ENCODE data around the gene EPB41L4A. TPM values are rescaled to one million over a fixed set of nuclear protein-coding genes. Genes with fewer than 3 reads are reported as not detected.

The EPB41L4A gene
- total and polyA plus RNA-seq, 11 donors, result 6.4 to 34.5 (median 16.2) TPM

DNA sequence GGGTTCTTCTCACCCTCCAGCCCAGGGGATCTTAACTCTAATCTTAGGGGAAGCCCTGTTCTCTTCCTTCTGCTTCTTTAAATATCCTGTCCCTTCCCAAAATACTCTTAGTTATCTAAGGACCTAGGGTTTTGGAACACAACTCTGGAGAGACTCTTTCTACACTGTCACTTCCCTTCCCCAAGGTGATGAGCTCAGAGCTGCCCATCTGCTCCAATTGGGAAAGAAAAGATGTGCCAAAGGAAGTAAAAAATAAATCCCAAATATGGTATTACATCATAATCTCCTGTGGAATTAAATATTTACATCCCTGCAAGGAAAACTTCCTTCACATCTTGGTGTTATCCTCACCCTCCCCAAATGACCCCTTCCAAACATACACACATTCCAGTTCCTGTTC is 291.2 kb downstream of the EPB41L4A start:
- TF ChIP-seq POLR2A (IDR thresholded peaks at IDR 0.05), result no peak
- TF ChIP-seq, protein P1, sequence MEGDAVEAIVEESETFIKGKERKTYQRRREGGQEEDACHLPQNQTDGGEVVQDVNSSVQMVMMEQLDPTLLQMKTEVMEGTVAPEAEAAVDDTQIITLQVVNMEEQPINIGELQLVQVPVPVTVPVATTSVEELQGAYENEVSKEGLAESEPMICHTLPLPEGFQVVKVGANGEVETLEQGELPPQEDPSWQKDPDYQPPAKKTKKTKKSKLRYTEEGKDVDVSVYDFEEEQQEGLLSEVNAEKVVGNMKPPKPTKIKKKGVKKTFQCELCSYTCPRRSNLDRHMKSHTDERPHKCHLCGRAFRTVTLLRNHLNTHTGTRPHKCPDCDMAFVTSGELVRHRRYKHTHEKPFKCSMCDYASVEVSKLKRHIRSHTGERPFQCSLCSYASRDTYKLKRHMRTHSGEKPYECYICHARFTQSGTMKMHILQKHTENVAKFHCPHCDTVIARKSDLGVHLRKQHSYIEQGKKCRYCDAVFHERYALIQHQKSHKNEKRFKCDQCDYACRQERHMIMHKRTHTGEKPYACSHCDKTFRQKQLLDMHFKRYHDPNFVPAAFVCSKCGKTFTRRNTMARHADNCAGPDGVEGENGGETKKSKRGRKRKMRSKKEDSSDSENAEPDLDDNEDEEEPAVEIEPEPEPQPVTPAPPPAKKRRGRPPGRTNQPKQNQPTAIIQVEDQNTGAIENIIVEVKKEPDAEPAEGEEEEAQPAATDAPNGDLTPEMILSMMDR (IDR thresholded peaks at IDR 0.05), result no peak
- no peaks in the 10 kb centered on the region for H3K36me3 ChIP-seq

DNA sequence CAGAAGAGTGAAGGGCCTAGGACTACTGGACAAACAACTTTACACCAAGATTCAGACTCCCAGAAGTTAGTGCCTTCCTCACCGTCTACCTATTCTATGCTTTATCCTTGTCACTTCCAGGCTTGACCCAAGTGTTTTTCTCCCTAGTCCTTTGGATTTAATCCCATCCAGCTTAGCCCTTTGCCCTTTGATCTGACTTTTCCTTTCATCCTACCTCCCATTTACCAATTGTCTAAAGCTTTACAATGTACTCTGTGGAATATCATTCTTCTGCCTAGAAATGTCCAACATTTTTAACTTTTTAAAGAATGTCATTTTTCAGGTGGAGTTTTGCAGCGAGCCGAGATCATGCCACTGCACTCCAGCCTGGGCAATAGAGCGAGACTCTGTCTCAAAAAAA is 292.1 kb downstream of the EPB41L4A start:
- H3K36me3 ChIP-seq, result no peaks in the 10 kb centered on the region
- no peak overlapping the region for H3K27ac ChIP-seq
- no peaks in the 10 kb centered on the region for H3K4me1 ChIP-seq
- intact Hi-C loops (cut with DNase I), result loop anchor here in 2 of 10 donors (10.0 kb wide), 2 partner anchors 272 to 362 kb away; no protein-coding TSS in a partner anchor
- no peaks in the 10 kb centered on the region for H3K27me3 ChIP-seq
- 96 to 98% (median 97%) methylated on average over 4 of the region's 4 CpGs for WGBS, 4 donors
- ATAC-seq, result no peak
- H3K4me3 ChIP-seq, result no peak overlapping the region
- H3K9me3 ChIP-seq, result no peaks in the 10 kb centered on the region
- no peak for TF ChIP-seq POLR2A (IDR thresholded peaks at IDR 0.05)
- TF ChIP-seq, protein P1 (IDR thresholded peaks at IDR 0.05), result no peak
- no peak for DNase-seq

More for the DNA sequence above, 291.2 kb downstream of the EPB41L4A start:
- no peak for ATAC-seq
- Histone ChIP-seq H3K4me3 (no peak overlapping the region), H3K27ac (no peak overlapping the region), H3K4me1 (no peaks in the 10 kb centered on the region), H3K27me3 (no peaks in the 10 kb centered on the region), H3K9me3 (peaks cover 0 to 7% (median 0%) of the 10 kb centered on the region in 12 donors)
- intact Hi-C loops (cut with DNase I), result loop anchor here in 2 of 10 donors (10.0 kb wide), 2 partner anchors 273 to 363 kb away; no protein-coding TSS in a partner anchor
- no peak for DNase-seq

DNA sequence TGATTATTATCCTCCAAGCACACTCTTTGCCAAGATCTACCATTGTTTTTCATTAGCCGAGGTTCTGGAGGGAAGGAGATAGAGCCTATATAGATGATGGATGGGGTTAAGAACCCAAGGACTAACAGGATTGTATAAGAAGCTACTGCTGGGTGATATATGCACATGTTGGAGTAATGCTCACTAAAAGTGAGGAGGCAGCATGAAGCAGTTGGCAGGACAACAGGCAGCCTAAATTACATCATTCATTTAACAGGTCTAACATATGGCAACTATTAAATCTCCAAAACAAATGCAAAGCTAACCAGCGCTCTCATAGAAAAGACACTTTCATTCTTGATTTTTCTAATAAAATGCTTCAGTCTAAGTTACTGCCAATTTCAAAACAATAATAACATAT is 293.2 kb downstream of the EPB41L4A start:
- Histone ChIP-seq H3K36me3 (no peaks in the 10 kb centered on the region), H3K9me3 (peaks cover 0 to 7% (median under 1%) of the 10 kb centered on the region in 12 donors), H3K27ac (no peak overlapping the region), H3K27me3 (no peaks in the 10 kb centered on the region), H3K4me1 (no peaks in the 10 kb centered on the region), H3K4me3 (no peak overlapping the region)
- TF ChIP-seq POLR2A (IDR thresholded peaks at IDR 0.05), result no peak
- TF ChIP-seq, protein P1 (IDR thresholded peaks at IDR 0.05), result no peak
- ATAC-seq, result no peak
- no peak for DNase-seq
- WGBS, 4 donors, result 95 to 99% (median 96%) methylated on average over 2 of the region's 2 CpGs
- intact Hi-C loops (cut with DNase I), result loop anchor here in 2 of 10 donors (10.0 kb wide), 2 partner anchors 271 to 361 kb away; no protein-coding TSS in a partner anchor

DNA sequence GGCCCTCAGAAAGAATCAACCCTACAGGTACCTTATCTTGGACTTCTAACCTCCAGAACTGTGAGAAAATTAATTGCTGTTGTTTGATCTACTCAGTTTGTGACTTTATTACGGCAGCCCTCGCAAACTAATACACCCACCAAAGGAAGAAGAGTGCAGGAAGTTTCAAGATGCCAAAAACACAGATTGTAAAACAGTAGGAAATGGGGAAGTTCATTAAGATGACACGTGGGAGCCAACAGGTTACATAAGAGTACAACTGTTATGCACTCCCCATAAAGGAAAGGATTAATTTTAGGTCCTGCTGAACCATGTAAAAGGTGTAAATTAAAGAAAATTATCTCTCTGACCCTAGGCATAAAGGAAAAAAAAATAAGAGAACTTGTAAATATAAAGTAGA is 294.3 kb downstream of the EPB41L4A start:
- TF ChIP-seq, protein P1 (IDR thresholded peaks at IDR 0.05), result no peak
- no peak for TF ChIP-seq POLR2A (IDR thresholded peaks at IDR 0.05)
- intact Hi-C loops (cut with DNase I), result loop anchor here in 2 of 10 donors (10.0 kb wide), 2 partner anchors 270 to 360 kb away; no protein-coding TSS in a partner anchor
- Histone ChIP-seq H3K4me3 (no peak overlapping the region), H3K27me3 (no peaks in the 10 kb centered on the region), H3K4me1 (no peaks in the 10 kb centered on the region), H3K27ac (no peak overlapping the region), H3K9me3 (peaks cover 0 to 16% (median 4%) of the 10 kb centered on the region in 12 donors), H3K36me3 (no peaks in the 10 kb centered on the region)
- WGBS, 4 donors, result 54 to 63% (median 54%) methylated on average over 3 of the region's 3 CpGs
- ATAC-seq (no peak), DNase-seq (no peak)
